HG03442 (cell line): ENCODE results near the gene CPNE1.
"Not testable (repeated sequence)": the region's sequence is repeated elsewhere in the genome, so short reads cannot be mapped to it uniquely, and the experiment has no call there.

Experiments
- ATAC-seq: cut with Tn5 transposase; IDR thresholded peaks from one replicate; pipeline ENCODE4 v1.9.1; 2021; ENCODE audit warnings: mild to moderate bottlenecking, moderate library complexity; ENCODE audit not compliant: unreplicated experiment

The CPNE1 gene

GRCh38 chr20:35698298-35699126 lies 33.8 kb upstream of the CPNE1 start:
- no peak for ATAC-seq

GRCh38 chr20:35697696-35698297 lies 33.1 kb upstream of the CPNE1 start:
- no peak for ATAC-seq

GRCh38 chr20:35695978-35696377 lies 31.3 kb upstream of the CPNE1 start:
- ATAC-seq: no peak

- no peak for ATAC-seq
Observed at GRCh38 chr20:35695245-35695749, 30.6 kb upstream of the CPNE1 start.

GRCh38 chr20:35690265-35690664 lies 25.6 kb upstream of the CPNE1 start:
- no peak for ATAC-seq

DNA sequence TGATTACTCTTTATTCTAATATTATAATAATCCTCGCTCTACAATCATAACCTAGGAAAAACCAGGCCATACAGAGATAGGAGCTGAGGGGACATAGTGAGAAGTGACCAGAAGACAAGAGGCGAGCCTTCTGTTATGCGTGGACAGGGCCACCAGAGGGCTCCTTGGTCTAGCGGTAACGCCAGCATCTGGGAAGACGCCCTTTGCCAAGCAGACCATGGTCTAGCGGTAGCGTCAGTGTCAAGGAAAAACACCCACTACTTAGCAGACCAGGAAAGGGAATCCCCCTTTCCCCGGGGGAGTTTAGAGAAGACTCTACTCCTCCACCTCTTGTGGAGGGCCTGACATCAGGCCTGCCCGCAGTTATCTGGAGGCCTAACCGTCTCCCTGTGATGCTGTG lies 22.2 kb upstream of the CPNE1 start:
- not testable (repeated sequence) for ATAC-seq

DNA sequence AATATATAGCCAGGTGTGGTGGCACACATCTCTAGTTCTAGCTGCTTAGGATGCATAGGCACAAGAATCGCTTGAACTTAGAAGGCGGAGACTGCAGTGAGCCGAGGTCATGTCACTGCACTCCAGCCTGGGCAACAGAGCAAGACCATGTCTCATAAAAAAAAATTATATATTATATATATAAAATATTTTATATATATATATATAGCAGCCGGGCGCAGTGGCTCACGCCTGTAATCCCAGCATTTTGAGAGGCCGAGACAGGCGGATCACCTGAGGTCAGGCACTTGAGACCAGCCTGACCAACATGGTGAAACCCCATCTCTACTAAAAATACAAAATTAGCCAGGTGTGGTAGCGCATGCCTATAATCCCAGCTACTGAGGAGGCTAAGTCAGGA lies 20.7 kb upstream of the CPNE1 start:
- not testable (repeated sequence) for ATAC-seq

GRCh38 chr20:35681960-35682359 lies 17.3 kb upstream of the CPNE1 start:
- no peak for ATAC-seq

DNA sequence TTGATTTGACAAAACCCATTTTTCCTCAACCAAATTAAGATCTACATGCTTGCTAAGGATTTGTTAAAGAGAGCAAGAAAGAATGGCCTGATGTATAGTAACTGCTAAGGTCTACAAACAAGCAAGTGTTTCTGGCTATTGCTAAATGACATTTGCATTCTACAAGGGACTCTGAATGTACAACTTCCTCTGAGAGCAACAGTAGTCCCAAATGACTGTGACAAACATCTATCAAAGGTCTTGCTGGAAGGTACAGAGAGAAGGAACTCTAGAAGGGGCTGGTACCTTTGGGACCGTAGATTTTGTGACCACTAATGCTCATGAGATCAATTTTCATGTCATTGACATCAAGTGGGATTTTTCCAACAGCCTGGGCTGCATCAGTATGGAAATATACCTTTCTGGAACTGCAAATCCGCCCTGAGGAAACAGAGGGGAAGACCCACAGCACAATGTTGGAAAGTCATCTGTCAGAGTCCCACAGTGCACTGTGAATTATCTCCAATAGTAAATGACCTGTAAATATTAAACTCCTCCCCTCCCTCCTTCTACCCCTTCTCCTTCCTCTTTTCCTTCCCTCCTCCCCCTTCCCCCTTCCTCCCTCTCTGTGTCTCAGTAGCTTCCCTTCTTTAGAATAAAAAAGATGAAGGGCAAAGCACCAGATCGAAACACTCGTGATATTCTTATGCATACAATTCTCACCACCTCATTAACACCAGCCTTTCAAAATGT lies 15.9 kb upstream of the CPNE1 start:
- ATAC-seq: no peak

DNA sequence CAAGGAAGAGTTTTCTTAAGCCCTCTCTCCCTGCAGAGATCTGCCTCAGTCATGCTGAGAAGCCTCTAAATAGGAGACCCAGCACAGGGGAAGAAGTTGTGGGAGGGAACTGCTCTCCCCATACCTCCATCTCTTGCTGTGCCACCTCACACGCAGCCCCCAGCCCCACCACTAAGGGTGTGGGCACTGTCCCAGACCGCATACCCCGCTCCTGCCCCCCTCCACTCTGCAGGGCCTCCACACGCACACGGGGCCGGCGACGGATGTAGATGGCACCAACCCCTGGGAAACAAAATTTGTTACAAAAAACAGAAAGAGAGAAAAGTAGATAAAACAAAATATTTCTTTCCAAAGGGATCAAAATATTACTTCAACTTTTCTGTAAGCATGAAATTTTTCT lies 10.2 kb upstream of the CPNE1 start:
- ATAC-seq: no peak

- ATAC-seq: no peak
Observed at GRCh38 chr20:35673884-35674283, 9.2 kb upstream of the CPNE1 start.

GRCh38 chr20:35669681-35670080 lies 5.0 kb upstream of the CPNE1 start:
- no peak for ATAC-seq

GRCh38 chr20:35669221-35669620 lies 4.5 kb upstream of the CPNE1 start:
- no peak for ATAC-seq

GRCh38 chr20:35665949-35666288 lies 1.2 kb upstream of the CPNE1 start:
- no peak for ATAC-seq

DNA sequence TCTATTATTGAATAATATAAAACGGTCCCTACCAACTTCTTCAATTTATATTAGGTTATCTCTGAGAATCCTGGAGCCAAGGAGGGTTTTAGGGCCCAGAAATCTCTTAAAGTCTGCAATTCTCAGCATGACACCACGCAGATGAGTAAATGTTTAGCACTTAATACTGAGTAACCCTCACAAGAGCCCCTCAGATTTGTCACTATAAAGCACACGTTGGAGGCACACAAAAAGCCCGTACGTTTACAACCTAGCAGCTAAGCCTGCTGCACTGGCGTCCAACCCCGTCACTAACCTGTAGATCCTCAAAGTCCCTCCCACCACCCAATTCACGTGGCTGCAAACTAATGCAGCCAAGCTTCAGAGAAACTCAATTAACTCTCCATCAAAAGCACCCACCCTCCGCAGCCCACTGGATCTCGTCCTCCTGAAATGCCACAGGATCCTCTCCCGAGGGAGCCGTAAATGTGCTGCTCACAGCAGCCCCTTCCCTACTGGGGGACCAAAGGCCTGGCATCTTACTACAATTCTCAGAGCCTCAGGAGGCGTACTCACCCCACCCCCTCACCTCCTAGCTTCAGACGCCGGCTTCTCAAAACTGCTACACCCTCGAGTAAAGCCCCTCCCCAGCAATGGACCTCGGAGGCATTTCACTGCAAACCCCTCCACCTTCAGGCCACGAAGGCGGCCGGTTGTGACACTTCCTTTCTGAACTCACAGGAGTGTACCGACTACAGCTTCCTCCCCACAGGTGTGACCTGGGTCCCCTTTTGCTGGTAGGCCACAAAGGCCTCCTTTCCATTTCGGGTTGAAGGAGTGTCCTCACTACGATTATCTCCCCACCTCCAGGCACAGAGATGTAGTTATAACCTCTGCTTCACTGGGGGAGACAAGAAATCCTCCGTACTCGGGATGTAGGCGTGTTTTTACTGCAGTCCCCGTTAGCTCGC lies 909 bp downstream of the CPNE1 start:
- ATAC-seq: peak; percentile 17

- no peak for ATAC-seq
Observed at GRCh38 chr20:35662551-35662950, 2.1 kb downstream of the CPNE1 start.

- ATAC-seq: no peak
Observed at GRCh38 chr20:35661908-35662307, 2.8 kb downstream of the CPNE1 start.

GRCh38 chr20:35661053-35661452 lies 3.6 kb downstream of the CPNE1 start:
- no peak for ATAC-seq

- no peak for ATAC-seq
Observed at GRCh38 chr20:35660122-35660937, 4.4 kb downstream of the CPNE1 start.

GRCh38 chr20:35657271-35657670 lies 7.4 kb downstream of the CPNE1 start:
- no peak for ATAC-seq
